Gastroesophageal sphincter (tissue), 4 donors: ENCODE measurements around the gene SLC35B2. TPM values are rescaled to one million over a fixed set of nuclear protein-coding genes. Genes with fewer than 3 reads are reported as not detected.
A peak's percentile ranks its signal among the peaks of the same experiment; 100 is the strongest.

Experiments
- ATAC-seq: fragments of 150-250 bp; one replicate; pipeline ENCODE4 v1.9.1; 2016; ENCODE audit warnings: mild to moderate bottlenecking, moderate library complexity
- H3K27ac ChIP-seq, 4 donors: fragments of 200-600 bp; sonication (generic) in 3 of 4; 1 replicate in 3 of 4; 2 replicates in 1 of 4; pipeline ENCODE4 v1.5.1; 2016 to 2019
- H3K27me3 ChIP-seq: fragments of 200-600 bp; sonication (generic); one replicate; pipeline ENCODE4 v1.5.1; 2019
- H3K36me3 ChIP-seq, 2 donors: fragments of 200-600 bp; sonication (generic); one replicate each; pipeline ENCODE4 v1.5.1; 2019; ENCODE audit warnings: control low read depth in 1 of 2
- H3K4me1 ChIP-seq, 3 donors: fragments of 200-600 bp; sonication (generic); 1 replicate in 2 of 3; 2 replicates in 1 of 3; pipeline ENCODE4 v1.5.1; 2016 to 2019; ENCODE audit warnings: control low read depth in 2 of 3
- H3K4me3 ChIP-seq, 2 donors: fragments of 200-600 bp; sonication (generic); one replicate each; pipeline ENCODE4 v1.5.1; 2019; ENCODE audit warnings: mild to moderate bottlenecking in 1 of 2, moderate library complexity in 1 of 2
- H3K9me3 ChIP-seq, 3 donors: fragments of 200-600 bp; sonication (generic); one replicate each; pipeline ENCODE4 v1.5.1; 2017 to 2019; ENCODE audit warnings: control low read depth in 2 of 3
- EP300 ChIP-seq: sonication (generic); formaldehyde crosslinking; IDR thresholded peaks from one replicate; pipeline ENCODE4 v1.6.1; 2017; ENCODE audit warnings: antibody characterized with exemption, mild to moderate bottlenecking
- POLR2A ChIP-seq, 2 donors: fragments of 450-650 bp; IDR thresholded peaks; one replicate each; pipeline ENCODE4 v1.6.1; 2017; ENCODE audit warnings: antibody characterized with exemption in 2 of 2, mild to moderate bottlenecking in 2 of 2, moderate library complexity in 1 of 2
- POLR2AphosphoS5 ChIP-seq: sonication (generic); formaldehyde crosslinking; IDR thresholded peaks from one replicate; pipeline ENCODE4 v1.6.1; 2017; ENCODE audit warnings: antibody characterized with exemption
- WGBS, 2 donors: methylation state at CpG; one replicate each; pipeline ENCODE4 v1.1.5; 2018; ENCODE audit warnings: low coverage in 1 of 2; 5-methylcytosine and 5-hydroxymethylcytosine counted together
- total RNA-seq, 4 donors: library from RNA; depleted of rRNA; stranded (reverse); fragments of >200 nt; gene quantifications; one replicate each; pipeline ENCODE4 v1.1.0, GENCODE V29; 2016
- TF ChIP-seq, protein P1 (sequence below), 4 experiments: fragments of 200-600 bp in 2 of 4; fragments of 450-650 bp in 2 of 4; sonication (generic) in 1 of 4; IDR thresholded peaks; one replicate each; pipeline ENCODE4 v1.5.1; 2017 to 2019; ENCODE audit warnings: antibody characterized with exemption in 4 of 4, mild to moderate bottlenecking in 2 of 4, moderate library complexity in 2 of 4

The SLC35B2 gene
- total RNA-seq, 4 donors from 2014 or later: 21.3 to 34.0 (median 25.6) TPM

DNA sequence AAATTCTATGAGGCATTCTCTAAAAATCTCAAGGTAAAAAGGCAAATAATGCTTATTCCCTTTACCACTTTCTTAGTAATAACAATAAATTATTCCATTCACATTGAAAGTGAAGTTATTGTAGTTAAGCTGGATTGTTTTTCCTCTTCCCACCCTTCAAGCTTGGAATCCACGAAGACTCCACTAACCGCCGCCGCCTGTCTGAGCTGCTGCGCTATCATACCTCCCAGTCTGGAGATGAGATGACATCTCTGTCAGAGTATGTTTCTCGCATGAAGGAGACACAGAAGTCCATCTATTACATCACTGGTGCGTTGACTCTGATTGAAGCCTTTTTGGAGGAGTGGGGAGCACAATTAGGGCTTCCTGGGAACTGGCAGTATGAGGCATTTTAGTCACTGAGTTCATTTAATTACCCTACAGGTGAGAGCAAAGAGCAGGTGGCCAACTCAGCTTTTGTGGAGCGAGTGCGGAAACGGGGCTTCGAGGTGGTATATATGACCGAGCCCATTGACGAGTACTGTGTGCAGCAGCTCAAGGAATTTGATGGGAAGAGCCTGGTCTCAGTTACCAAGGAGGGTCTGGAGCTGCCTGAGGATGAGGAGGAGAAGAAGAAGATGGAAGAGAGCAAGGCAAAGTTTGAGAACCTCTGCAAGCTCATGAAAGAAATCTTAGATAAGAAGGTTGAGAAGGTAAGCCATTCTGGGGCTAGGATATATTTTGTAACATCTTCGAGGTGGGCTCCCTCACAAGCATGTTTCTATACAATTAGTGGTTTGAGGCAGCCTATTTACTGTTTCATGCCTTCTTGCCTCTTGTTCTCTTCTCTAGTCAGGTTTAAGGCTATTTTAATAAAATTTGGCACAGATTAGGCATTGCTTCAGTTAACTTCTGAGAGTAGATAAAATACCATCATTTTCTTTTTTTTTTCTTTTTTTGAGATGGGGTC lies 5.5 kb downstream of the SLC35B2 start:
- no peak overlapping the region for H3K27ac ChIP-seq
- peaks cover 0 to 78% of the 10 kb centered on the region in 2 donors for H3K36me3 ChIP-seq
- 84 to 91% methylated on average over 7 to 14 of the region's 14 CpGs for WGBS, 2 donors
- no peak overlapping the region for H3K4me3 ChIP-seq
- H3K27me3 ChIP-seq: no peaks in the 10 kb centered on the region
- no peaks in the 10 kb centered on the region for H3K9me3 ChIP-seq
- TF ChIP-seq, protein P1, sequence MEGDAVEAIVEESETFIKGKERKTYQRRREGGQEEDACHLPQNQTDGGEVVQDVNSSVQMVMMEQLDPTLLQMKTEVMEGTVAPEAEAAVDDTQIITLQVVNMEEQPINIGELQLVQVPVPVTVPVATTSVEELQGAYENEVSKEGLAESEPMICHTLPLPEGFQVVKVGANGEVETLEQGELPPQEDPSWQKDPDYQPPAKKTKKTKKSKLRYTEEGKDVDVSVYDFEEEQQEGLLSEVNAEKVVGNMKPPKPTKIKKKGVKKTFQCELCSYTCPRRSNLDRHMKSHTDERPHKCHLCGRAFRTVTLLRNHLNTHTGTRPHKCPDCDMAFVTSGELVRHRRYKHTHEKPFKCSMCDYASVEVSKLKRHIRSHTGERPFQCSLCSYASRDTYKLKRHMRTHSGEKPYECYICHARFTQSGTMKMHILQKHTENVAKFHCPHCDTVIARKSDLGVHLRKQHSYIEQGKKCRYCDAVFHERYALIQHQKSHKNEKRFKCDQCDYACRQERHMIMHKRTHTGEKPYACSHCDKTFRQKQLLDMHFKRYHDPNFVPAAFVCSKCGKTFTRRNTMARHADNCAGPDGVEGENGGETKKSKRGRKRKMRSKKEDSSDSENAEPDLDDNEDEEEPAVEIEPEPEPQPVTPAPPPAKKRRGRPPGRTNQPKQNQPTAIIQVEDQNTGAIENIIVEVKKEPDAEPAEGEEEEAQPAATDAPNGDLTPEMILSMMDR (IDR thresholded peaks at IDR 0.05): no peak
- TF ChIP-seq EP300 (no peak), POLR2A (IDR thresholded peaks at IDR 0.05) (no peak), POLR2AphosphoS5 (no peak)
- H3K4me1 ChIP-seq: peaks cover 0 to 88% (median 22%) of the 10 kb centered on the region in 3 donors
- no peak for ATAC-seq

GRCh38 chr6:44250718-44251123 lies 6.6 kb downstream of the SLC35B2 start:
- Histone ChIP-seq H3K9me3 (no peaks in the 10 kb centered on the region), H3K27me3 (no peaks in the 10 kb centered on the region), H3K27ac (no peak overlapping the region), H3K4me1 (peaks cover 0 to 81% (median 15%) of the 10 kb centered on the region in 3 donors), H3K36me3 (peaks cover 0 to 74% of the 10 kb centered on the region in 2 donors), H3K4me3 (no peak overlapping the region)
- TF ChIP-seq EP300 (no peak), POLR2AphosphoS5 (peak; percentile 4), POLR2A (IDR thresholded peaks at IDR 0.05) (no peak)
- TF ChIP-seq, protein P1 (IDR thresholded peaks at IDR 0.05): no peak
- ATAC-seq: no peak
- 49 to 69% methylated on average over 3 of the region's 3 CpGs for WGBS, 2 donors

GRCh38 chr6:44250067-44250717 lies 7.1 kb downstream of the SLC35B2 start:
- 55% methylated on average over 1 to 6 of the region's 6 CpGs for whole genome bisulfite sequencing, 2 donors
- ATAC-seq: no peak
- Histone ChIP-seq H3K27ac (no peak overlapping the region), H3K36me3 (peaks cover 0 to 69% of the 10 kb centered on the region in 2 donors), H3K9me3 (no peaks in the 10 kb centered on the region), H3K4me3 (no peak overlapping the region), H3K4me1 (peaks cover 0 to 81% (median 18%) of the 10 kb centered on the region in 3 donors), H3K27me3 (no peaks in the 10 kb centered on the region)
- TF ChIP-seq, protein P1 (IDR thresholded peaks at IDR 0.05): no peak
- TF ChIP-seq EP300: no peak
- no peak for TF ChIP-seq POLR2A (IDR thresholded peaks at IDR 0.05)
- TF ChIP-seq POLR2AphosphoS5: no peak

- no peaks in the 10 kb centered on the region for H3K9me3 ChIP-seq
- TF ChIP-seq POLR2A (IDR thresholded peaks at IDR 0.05) (no peak), EP300 (no peak), POLR2AphosphoS5 (no peak)
- TF ChIP-seq, protein P1 (IDR thresholded peaks at IDR 0.05): no peak
- WGBS, 2 donors: 73 to 87% methylated on average over 5 to 6 of the region's 9 CpGs
- no peaks in the 10 kb centered on the region for H3K27me3 ChIP-seq
- H3K4me3 ChIP-seq: peak overlapping the region in 1 of 2 donors; percentile 63
- peaks cover 0 to 75% (median 18%) of the 10 kb centered on the region in 3 donors for H3K4me1 ChIP-seq
- ATAC-seq: no peak
- peak overlapping the region in 2 of 4 donors; percentile 96 to 99 for H3K27ac ChIP-seq
- H3K36me3 ChIP-seq: peaks cover 0 to 59% of the 10 kb centered on the region in 2 donors
Observed at GRCh38 chr6:44249082-44249748, 8.1 kb downstream of the SLC35B2 start.
